Glomerular endothelial cell (primary cell): ENCODE measurements around the gene CCNA1. TPM values are rescaled to one million over a fixed set of nuclear protein-coding genes. Genes with fewer than 3 reads are reported as not detected.

Source experiments
- DNase-seq: peaks from one replicate; pipeline ENCODE4 v3.0.0-alpha.2; 2011; ENCODE audit warnings: low read depth, low spot score; ENCODE audit errors: extremely low read depth
- total RNA-seq: library from RNA; depleted of rRNA; stranded (reverse); fragments of >200 nt; gene quantifications from 2 replicates; pipeline ENCODE4 v1.2.3, GENCODE V29; 2015

CCNA1 gene
- total RNA-seq, result 5.7 and 7.0 TPM in 2 replicates

GRCh38 chr13:36432106-36432544 is at the start of gene CCNA1:
TSS of gene CCNA1 (plus strand) at chr13:36432495. CDS start at chr13:36433057, 562 bp downstream.
- no peak for DNase-seq

- no peak for DNase-seq
Measured at GRCh38 chr13:36385489-36385888, 46.8 kb upstream of the CCNA1 start.

GRCh38 chr13:36395280-36395679 is 37.0 kb upstream of the CCNA1 start:
- no peak for DNase-seq

- no peak for DNase-seq
Measured at GRCh38 chr13:36405151-36405550, 27.1 kb upstream of the CCNA1 start.

- DNase-seq, result no peak
Measured at GRCh38 chr13:36412736-36413135, 19.6 kb upstream of the CCNA1 start.

- no peak for DNase-seq
Measured at GRCh38 chr13:36413161-36413560, 19.1 kb upstream of the CCNA1 start.

GRCh38 chr13:36414461-36414860 is 17.8 kb upstream of the CCNA1 start:
- no peak for DNase-seq

- DNase-seq, result no peak
Measured at GRCh38 chr13:36417331-36417730, 15.0 kb upstream of the CCNA1 start.

GRCh38 chr13:36418022-36418805 is 14.1 kb upstream of the CCNA1 start:
- DNase-seq, result no peak

- peak; percentile 60 for DNase-seq
Measured at GRCh38 chr13:36420437-36420891, 11.8 kb upstream of the CCNA1 start.

- no peak for DNase-seq
Measured at GRCh38 chr13:36421447-36421846, 10.8 kb upstream of the CCNA1 start.

GRCh38 chr13:36428086-36428485 is 4.2 kb upstream of the CCNA1 start:
- no peak for DNase-seq

- no peak for DNase-seq
Measured at GRCh38 chr13:36430247-36431203, 1.8 kb upstream of the CCNA1 start.

GRCh38 chr13:36431204-36432105 is 840 bp upstream of the CCNA1 start:
- no peak for DNase-seq

- DNase-seq, result no peak
Measured at GRCh38 chr13:36436811-36437210, 4.5 kb downstream of the CCNA1 start.

GRCh38 chr13:36438594-36439483 is 6.5 kb downstream of the CCNA1 start:
- no peak for DNase-seq

GRCh38 chr13:36445278-36445677 is 13.0 kb downstream of the CCNA1 start:
- no peak for DNase-seq

GRCh38 chr13:36445891-36446351 is 13.6 kb downstream of the CCNA1 start:
- no peak for DNase-seq

- no peak for DNase-seq
Measured at GRCh38 chr13:36447501-36447900, 15.2 kb downstream of the CCNA1 start.
